Measurements from ENCODE around the gene KNL1.
"Not testable (repeated sequence)": the region's sequence is repeated elsewhere in the genome, so short reads cannot be mapped to it uniquely, and the experiment has no call there.

KNL1 gene

DNA sequence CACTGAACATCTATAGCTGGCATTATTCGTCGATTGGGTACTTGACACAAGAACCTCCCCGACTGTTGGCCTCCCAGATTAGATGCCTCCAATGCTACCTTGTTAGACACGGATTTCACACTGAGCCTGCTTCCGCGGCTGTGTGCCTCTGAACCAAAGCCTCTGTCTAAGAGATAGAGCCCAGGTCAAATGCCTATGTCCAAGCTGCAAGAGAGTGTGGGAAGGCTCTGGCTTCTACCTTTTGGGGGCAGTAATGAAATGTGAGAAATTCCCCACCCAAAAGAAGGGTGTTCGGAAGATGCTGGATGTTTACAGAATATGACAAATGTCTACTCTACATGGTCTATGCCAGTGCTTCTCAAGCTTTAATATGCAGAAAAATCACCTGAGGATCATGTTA is 26.9 kb upstream of the KNL1 start:
- TF ChIP-seq CTCF (IDR thresholded peaks at IDR 0.05; ENCODE audit: low read depth, low read length, missing control alignments), result peak; percentile 12
- H3K4me3 ChIP-seq (replicated peaks; ENCODE audit: low read depth, low read length), result no peak overlapping the region

GRCh38 chr15:40569129-40569953 is 24.7 kb upstream of the KNL1 start, which contains the start of gene RPUSD2:
Gene RPUSD2 (plus strand): TSS chr15:40569299. CDS start chr15:40569338, 39 bp downstream.
- no peak for TF ChIP-seq CTCF (IDR thresholded peaks at IDR 0.05; ENCODE audit: low read depth, low read length, missing control alignments)
- peak; percentile 75 for DNase-seq (ENCODE audit: extremely low read depth, low read depth)
- H3K4me3 ChIP-seq (replicated peaks; ENCODE audit: low read depth, low read length), result peak within 1 kb of the TSS; percentile 89

More for the DNA sequence above, 26.9 kb upstream of the KNL1 start:
- DNase-seq (ENCODE audit: extremely low read depth, low read depth), result no peak

DNA sequence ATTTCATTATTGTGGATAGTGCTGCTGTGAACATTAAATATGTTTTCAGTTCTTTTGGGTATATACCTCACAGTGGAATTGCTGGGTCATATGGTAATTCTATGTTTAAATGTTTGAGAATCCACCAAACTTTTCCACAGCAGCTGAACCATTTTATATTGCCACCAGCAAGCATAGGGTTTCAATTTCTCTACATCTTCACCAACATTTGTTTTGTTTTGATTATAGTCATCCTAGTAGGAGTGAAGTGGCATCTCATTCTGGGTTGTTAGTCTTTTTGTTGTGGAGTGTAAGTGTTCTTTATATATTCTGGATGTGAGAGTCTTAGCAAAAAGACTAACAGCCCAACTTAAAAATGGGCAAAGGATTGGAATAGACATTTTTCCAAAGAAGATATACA is 18.9 kb upstream of the KNL1 start:
- H3K4me3 ChIP-seq (replicated peaks; ENCODE audit: low read depth, low read length), result no peak overlapping the region
- no peak for DNase-seq (ENCODE audit: extremely low read depth, low read depth)
- no peak for TF ChIP-seq CTCF (IDR thresholded peaks at IDR 0.05; ENCODE audit: low read depth, low read length, missing control alignments)

- DNase-seq (ENCODE audit: extremely low read depth, low read depth); H3K4me3 ChIP-seq (replicated peaks; ENCODE audit: low read depth, low read length): not testable (repeated sequence)
Observed at GRCh38 chr15:40576914-40577313, 17.1 kb upstream of the KNL1 start.

GRCh38 chr15:40578892-40579291 is 15.2 kb upstream of the KNL1 start:
- no peak for TF ChIP-seq CTCF (IDR thresholded peaks at IDR 0.05; ENCODE audit: low read depth, low read length, missing control alignments)
- no peak overlapping the region for H3K4me3 ChIP-seq (replicated peaks; ENCODE audit: low read depth, low read length)
- no peak for DNase-seq (ENCODE audit: extremely low read depth, low read depth)

GRCh38 chr15:40581796-40582195 is 12.3 kb upstream of the KNL1 start:
- H3K4me3 ChIP-seq (replicated peaks; ENCODE audit: low read depth, low read length); DNase-seq (ENCODE audit: extremely low read depth, low read depth): not testable (repeated sequence)

DNA sequence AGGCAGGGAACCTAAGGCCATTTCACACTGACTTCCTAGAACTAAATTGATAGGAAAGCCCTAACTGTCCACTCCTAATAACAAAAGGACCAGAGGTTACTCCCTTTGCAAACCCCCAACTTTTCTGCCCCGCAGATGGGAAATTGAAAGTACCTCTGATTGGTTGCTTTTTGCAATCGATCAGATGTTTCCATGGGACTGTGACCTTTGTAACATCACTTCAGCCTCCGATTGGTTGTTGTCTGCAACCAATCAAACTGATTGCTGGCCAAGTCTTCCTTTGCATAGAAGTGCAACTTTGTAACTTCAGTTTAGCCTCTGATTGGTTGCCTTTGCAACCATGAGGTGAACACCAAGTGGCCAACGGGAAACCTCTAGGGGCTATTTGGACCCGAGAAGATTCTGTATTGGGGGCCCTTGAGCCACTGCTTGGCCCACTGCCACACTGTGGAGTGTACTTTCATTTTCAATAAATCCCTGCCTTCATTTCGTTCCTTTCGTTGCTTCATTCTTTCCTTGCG is 11.3 kb upstream of the KNL1 start:
- DNase-seq (ENCODE audit: extremely low read depth, low read depth), result no peak
- TF ChIP-seq CTCF (IDR thresholded peaks at IDR 0.05; ENCODE audit: low read depth, low read length, missing control alignments), result no peak
- H3K4me3 ChIP-seq (replicated peaks; ENCODE audit: low read depth, low read length), result no peak overlapping the region

- DNase-seq (ENCODE audit: extremely low read depth, low read depth), result no peak
- no peak for TF ChIP-seq CTCF (IDR thresholded peaks at IDR 0.05; ENCODE audit: low read depth, low read length, missing control alignments)
- no peak overlapping the region for H3K4me3 ChIP-seq (replicated peaks; ENCODE audit: low read depth, low read length)
Observed at GRCh38 chr15:40584191-40584590, 9.9 kb upstream of the KNL1 start.
